Activated CD8-positive, alpha-beta T cell treated with anti-CD3 and anti-CD28 coated beads for 36 hours (primary cell): Measurements from ENCODE around the gene MCF2L2. TPM values are rescaled to one million over a fixed set of nuclear protein-coding genes. Genes with fewer than 3 reads are reported as not detected.

ENCODE experiments used
- ATAC-seq: fragments of 200-7000 bp; cut with Tn5 transposase; one replicate; pipeline ENCODE4 v1.10.0; 2021; ENCODE audit warnings: mild to moderate bottlenecking, moderate library complexity
- CTCF ChIA-PET: fragments of 350-600 bp; sonication (Branson Sonifier 250); formaldehyde crosslinking; loops from one replicate; lab custom pipeline; 2021; ENCODE audit warnings: antibody characterized with exemption; lab: Charles Lee
- POLR2A ChIA-PET: fragments of 350-600 bp; sonication (Branson Sonifier 250); formaldehyde crosslinking; loops from one replicate; lab custom pipeline; 2021; ENCODE audit warnings: antibody characterized with exemption; lab: Charles Lee
- DNase-seq: peaks from one replicate; pipeline ENCODE4 v3.0.0-alpha.2; 2020
- H3K27ac Mint-ChIP-seq: one replicate; pipeline ENCODE4 v1.8.0; 2021; ENCODE audit warnings: mild to moderate bottlenecking, mixed read lengths
- H3K27me3 Mint-ChIP-seq: one replicate; pipeline ENCODE4 v1.8.0; 2021; ENCODE audit warnings: mixed read lengths
- H3K36me3 Mint-ChIP-seq: one replicate; pipeline ENCODE4 v1.8.0; 2021; ENCODE audit warnings: low read depth, mixed read lengths
- H3K4me1 Mint-ChIP-seq: one replicate; pipeline ENCODE4 v1.8.0; 2021; ENCODE audit warnings: low read depth, mixed read lengths
- H3K4me3 Mint-ChIP-seq: one replicate; pipeline ENCODE4 v1.8.0; 2021; ENCODE audit warnings: mild to moderate bottlenecking, moderate library complexity, mixed read lengths
- H3K9me3 Mint-ChIP-seq: one replicate; pipeline ENCODE4 v1.8.0; 2021; ENCODE audit warnings: mixed read lengths
- CTCF ChIP-seq: fragments of 200-600 bp; IDR thresholded peaks from one replicate; pipeline ENCODE4 v1.8.0; 2022; ENCODE audit warnings: antibody characterized with exemption, mild to moderate bottlenecking
- intact Hi-C: fragments of 100-400 bp; cut with micrococcal nuclease; formaldehyde crosslinking; loops from one replicate; pipeline ENCODE4 v1.10.0; 2022
- total RNA-seq, 2 experiments: library from RNA; stranded (reverse); gene quantifications; one replicate each; pipeline ENCODE4 v1.2.3, GENCODE V29; 2021

The MCF2L2 gene
- total RNA-seq, 2 experiments from 2014 or later, result 3.5 to 3.7 TPM

GRCh38 chr3:183281126-183281797 is 147.2 kb downstream of the MCF2L2 start:
- H3K4me1 Mint-ChIP-seq, result peaks cover 24% of the 10 kb centered on the region
- ChIA-PET POLR2A (interaction anchor here (1.3 to 2.2 kb wide), 2 partner anchors 13 to 15 kb away, joined by 4 to 6 read pairs; no protein-coding TSS in a partner anchor), CTCF (interaction anchor here (1.3 kb wide), 1 partner anchor 105 kb away, joined by 3 read pairs; no protein-coding TSS in a partner anchor)
- DNase-seq, result no peak
- intact Hi-C loops, result no loop called here
- peaks cover 4% of the 10 kb centered on the region for H3K9me3 Mint-ChIP-seq
- no peaks in the 10 kb centered on the region for H3K27me3 Mint-ChIP-seq
- no peak overlapping the region for H3K27ac Mint-ChIP-seq
- peaks cover 4% of the 10 kb centered on the region for H3K36me3 Mint-ChIP-seq
- no peak for TF ChIP-seq CTCF
- H3K4me3 Mint-ChIP-seq, result no peak overlapping the region
- no peak for ATAC-seq

GRCh38 chr3:183279371-183279770 is 149.0 kb downstream of the MCF2L2 start:
- DNase-seq (no peak), ATAC-seq (no peak)
- no peak overlapping the region for H3K27ac Mint-ChIP-seq
- H3K27me3 Mint-ChIP-seq, result no peaks in the 10 kb centered on the region
- no peak for TF ChIP-seq CTCF
- ChIA-PET CTCF (interaction anchor here (0.7 to 1.2 kb wide), 2 partner anchors 103 to 154 kb away, joined by 3 to 4 read pairs; no protein-coding TSS in a partner anchor), POLR2A (interaction anchor here (2.2 kb wide), 1 partner anchor 12 kb away, joined by 6 read pairs; no protein-coding TSS in a partner anchor)
- peaks cover 4% of the 10 kb centered on the region for H3K9me3 Mint-ChIP-seq
- H3K4me1 Mint-ChIP-seq, result peaks cover 22% of the 10 kb centered on the region
- peaks cover 13% of the 10 kb centered on the region for H3K36me3 Mint-ChIP-seq
- intact Hi-C loops, result no loop called here
- H3K4me3 Mint-ChIP-seq, result no peak overlapping the region

GRCh38 chr3:183278479-183279088 is 149.8 kb downstream of the MCF2L2 start:
- POLR2A ChIA-PET, result interaction anchor here (2.2 kb wide), 1 partner anchor 11 kb away, joined by 6 read pairs; no protein-coding TSS in a partner anchor
- no peak for TF ChIP-seq CTCF
- no peak overlapping the region for H3K4me3 Mint-ChIP-seq
- no peak for DNase-seq
- no peak for ATAC-seq
- H3K27ac Mint-ChIP-seq, result no peak overlapping the region
- H3K9me3 Mint-ChIP-seq, result no peaks in the 10 kb centered on the region
- peaks cover 17% of the 10 kb centered on the region for H3K4me1 Mint-ChIP-seq
- intact Hi-C loops, result no loop called here
- CTCF ChIA-PET, result interaction anchor here (0.7 to 1.2 kb wide), 2 partner anchors 104 to 154 kb away, joined by 3 to 4 read pairs; no protein-coding TSS in a partner anchor
- H3K36me3 Mint-ChIP-seq, result peaks cover 10% of the 10 kb centered on the region
- H3K27me3 Mint-ChIP-seq, result no peaks in the 10 kb centered on the region

- no peak overlapping the region for H3K27ac Mint-ChIP-seq
- TF ChIP-seq CTCF, result no peak
- ATAC-seq (no peak), DNase-seq (no peak)
- H3K36me3 Mint-ChIP-seq, result peaks cover 14% of the 10 kb centered on the region
- intact Hi-C loops, result no loop called here
- H3K4me3 Mint-ChIP-seq, result no peak overlapping the region
- H3K4me1 Mint-ChIP-seq, result peaks cover 21% of the 10 kb centered on the region
- no peaks in the 10 kb centered on the region for H3K27me3 Mint-ChIP-seq
- CTCF ChIA-PET, result no interaction called here
- no peaks in the 10 kb centered on the region for H3K9me3 Mint-ChIP-seq
- POLR2A ChIA-PET, result no interaction called here
Observed at GRCh38 chr3:183277260-183277659, 151.2 kb downstream of the MCF2L2 start.

- H3K36me3 Mint-ChIP-seq, result peaks cover 20% of the 10 kb centered on the region
- H3K9me3 Mint-ChIP-seq, result no peaks in the 10 kb centered on the region
Observed at GRCh38 chr3:183275937-183276336, 152.5 kb downstream of the MCF2L2 start.

More at GRCh38 chr3:183275937-183276336, 152.5 kb downstream of the MCF2L2 start:
- no peak for ATAC-seq
- Mint-ChIP-seq H3K4me3 (no peak overlapping the region), H3K27ac (no peak overlapping the region), H3K27me3 (no peaks in the 10 kb centered on the region), H3K4me1 (peaks cover 21% of the 10 kb centered on the region)
- TF ChIP-seq CTCF, result no peak
- ChIA-PET POLR2A (no interaction called here), CTCF (interaction anchor here (1.2 to 1.9 kb wide), 2 partner anchors 91 to 107 kb away, joined by 3 to 6 read pairs; no protein-coding TSS in a partner anchor)
- intact Hi-C loops, result no loop called here
- no peak for DNase-seq
